GM12801 (cell line): ENCODE measurements around the gene NME3.

Source experiments
- CTCF ChIP-seq: IDR thresholded peaks from one replicate; pipeline ENCODE4 v1.5.1; 2011; ENCODE audit warnings: control low read depth; ENCODE audit not compliant: insufficient read length; ENCODE audit errors: extremely low read depth

NME3 gene

GRCh38 chr16:1787322-1788094 is 16.2 kb upstream of the NME3 start:
- no peak for TF ChIP-seq CTCF

GRCh38 chr16:1787056-1787321 is 15.6 kb upstream of the NME3 start:
- TF ChIP-seq CTCF = no peak

GRCh38 chr16:1786242-1787055 is 15.1 kb upstream of the NME3 start:
- no peak for TF ChIP-seq CTCF

- no peak for TF ChIP-seq CTCF
Measured at GRCh38 chr16:1785846-1786170, 14.5 kb upstream of the NME3 start.

- no peak for TF ChIP-seq CTCF
Measured at GRCh38 chr16:1784977-1785845, 13.9 kb upstream of the NME3 start.

- TF ChIP-seq CTCF = no peak
Measured at GRCh38 chr16:1782408-1783264, 11.3 kb upstream of the NME3 start, which contains the start of the genes NUBP2 and SPSB3. NUBP2 (plus strand) TSS chr16:1782960; CDS start chr16:1783021, 61 bp downstream. SPSB3 (minus strand) TSS chr16:1782571; CDS start chr16:1781483, 1,088 bp downstream.
